Activated CD8-positive, alpha-beta memory T cell treated with anti-CD3 and anti-CD28 coated beads, Interleukin-2, amount 50 U/mL, for 4 hours (primary cell): ENCODE data around the gene FZD10.

Experiments used
- DNase-seq: peaks from one replicate; pipeline ENCODE4 v3.0.0-alpha.2; 2020

Gene FZD10

DNA sequence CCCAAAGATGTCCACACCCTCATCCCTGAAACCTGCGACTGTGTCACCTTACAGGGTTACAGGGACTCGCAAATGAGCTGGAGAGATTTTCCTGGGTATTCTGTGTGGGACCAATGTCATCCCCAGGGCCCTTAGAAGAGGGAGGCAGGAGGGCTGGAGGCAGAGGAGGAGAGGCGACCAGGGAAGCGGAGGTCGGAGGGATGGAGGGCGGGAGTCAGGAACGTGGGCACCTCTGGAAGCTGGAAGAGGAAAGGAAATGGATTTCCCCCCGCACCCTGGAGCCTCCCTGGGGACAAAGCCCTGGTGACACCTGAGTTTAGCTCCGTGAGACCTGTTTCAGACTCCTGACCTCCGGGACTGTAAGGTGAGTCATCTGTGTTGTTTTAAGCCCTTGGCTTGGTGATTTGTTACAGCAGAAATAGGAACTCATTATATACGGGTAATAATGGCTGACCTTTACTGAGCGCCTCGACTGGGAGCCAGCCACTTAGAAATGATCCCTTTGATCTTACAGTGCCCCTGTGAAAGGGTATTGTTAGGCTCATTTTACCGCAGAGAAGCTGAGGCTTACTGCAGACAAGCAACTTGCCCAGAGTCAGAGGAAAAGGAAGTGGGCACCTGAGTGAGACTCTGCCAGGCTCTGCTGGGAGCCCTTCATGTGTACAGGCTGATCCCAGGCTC lies 29.3 kb upstream of the FZD10 start:
- DNase-seq: no peak

GRCh38 chr12:130133851-130134562 lies 28.3 kb upstream of the FZD10 start:
- DNase-seq: no peak

DNA sequence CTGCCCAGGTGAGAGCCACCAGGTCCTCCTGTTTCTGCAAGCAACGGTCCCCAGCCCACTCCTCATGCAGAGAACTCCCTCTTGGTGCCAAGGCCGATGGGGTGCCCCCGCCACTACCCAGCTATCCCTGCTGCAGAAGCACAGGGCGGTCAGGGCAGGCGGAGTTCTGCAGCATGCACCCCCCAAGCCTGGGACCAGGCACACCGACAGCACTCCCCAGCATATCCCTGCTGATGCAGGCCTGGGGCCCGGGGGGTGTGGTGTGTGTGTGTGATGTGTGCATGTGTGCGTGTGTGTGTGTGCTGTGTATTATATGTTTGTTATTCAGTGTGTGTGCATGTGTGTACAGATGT lies 27.7 kb upstream of the FZD10 start:
- no peak for DNase-seq

DNA sequence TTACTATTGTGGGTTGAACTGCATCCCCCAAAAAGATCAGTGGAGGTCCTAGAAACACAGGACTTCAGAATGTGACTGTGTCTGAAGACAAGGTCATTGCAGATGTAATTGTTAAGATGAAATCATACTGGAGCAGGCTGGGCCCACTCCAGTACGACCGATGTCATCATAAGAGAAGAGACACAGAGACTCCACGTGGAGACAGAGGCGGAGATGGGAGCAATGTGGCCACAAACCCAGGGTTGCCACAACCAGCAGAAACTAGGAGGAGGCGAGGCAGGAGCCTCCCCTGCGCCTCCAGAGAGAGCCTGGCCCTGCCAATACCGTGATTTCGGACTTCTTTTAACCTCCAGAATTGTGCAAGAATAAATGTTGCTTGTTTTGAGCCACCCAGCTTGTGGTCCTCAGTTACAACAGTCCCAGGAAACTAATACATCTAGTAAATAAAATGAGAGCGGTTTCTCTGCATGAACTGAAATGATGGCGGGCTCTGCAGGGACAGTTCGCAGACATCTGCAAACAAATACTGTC lies 25.7 kb upstream of the FZD10 start:
- DNase-seq: no peak

DNA sequence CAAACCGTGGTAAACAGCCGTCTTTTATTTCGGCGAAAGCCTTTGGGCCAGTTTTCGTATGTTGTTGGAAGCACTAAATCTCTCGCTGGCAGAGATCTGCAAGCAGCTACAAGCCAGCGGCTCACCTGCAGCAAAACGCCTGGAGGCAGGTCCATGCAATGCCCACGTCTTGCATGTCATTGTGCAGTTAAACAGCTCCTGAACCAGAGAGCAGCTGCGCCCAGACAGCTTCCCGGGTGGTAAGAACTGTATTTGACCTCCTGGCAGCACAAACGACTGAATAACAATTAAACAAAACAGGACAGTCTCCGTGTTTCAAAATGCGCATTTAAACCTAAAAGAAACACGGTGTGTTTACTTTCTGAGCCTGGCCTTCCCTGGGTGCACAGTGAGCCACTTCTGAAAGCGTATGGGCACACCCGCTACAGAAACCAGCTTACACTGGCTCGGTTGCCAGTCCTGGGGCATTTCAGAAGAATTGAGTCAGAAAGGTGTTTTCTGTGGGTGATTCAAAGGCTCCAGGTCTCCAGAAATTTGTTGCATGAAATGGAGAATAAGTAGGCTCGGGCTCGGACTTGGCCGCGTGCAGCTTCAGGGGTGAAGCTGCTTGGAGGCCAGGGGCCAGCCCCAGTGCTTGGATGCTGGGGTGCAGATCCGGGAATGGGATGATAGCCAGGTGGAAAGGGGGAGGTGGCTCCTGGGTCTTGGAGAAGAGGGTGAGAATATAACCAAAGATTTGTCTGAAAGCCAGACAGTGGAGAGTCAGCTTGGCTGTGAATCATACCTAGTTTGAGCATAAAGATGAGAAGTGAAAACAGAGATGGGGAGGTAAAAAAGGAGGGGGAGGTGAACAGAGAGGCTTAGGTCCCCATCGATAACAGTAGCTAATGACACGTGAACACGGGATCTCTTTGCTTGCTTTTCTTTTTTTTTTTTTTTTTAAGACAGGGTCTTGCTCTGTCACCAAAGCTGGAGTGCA lies 24.9 kb upstream of the FZD10 start:
- DNase-seq: no peak

- DNase-seq: no peak
Measured at GRCh38 chr12:130138478-130138877, 23.8 kb upstream of the FZD10 start.

- no peak for DNase-seq
Measured at GRCh38 chr12:130139567-130140421, 22.5 kb upstream of the FZD10 start.

DNA sequence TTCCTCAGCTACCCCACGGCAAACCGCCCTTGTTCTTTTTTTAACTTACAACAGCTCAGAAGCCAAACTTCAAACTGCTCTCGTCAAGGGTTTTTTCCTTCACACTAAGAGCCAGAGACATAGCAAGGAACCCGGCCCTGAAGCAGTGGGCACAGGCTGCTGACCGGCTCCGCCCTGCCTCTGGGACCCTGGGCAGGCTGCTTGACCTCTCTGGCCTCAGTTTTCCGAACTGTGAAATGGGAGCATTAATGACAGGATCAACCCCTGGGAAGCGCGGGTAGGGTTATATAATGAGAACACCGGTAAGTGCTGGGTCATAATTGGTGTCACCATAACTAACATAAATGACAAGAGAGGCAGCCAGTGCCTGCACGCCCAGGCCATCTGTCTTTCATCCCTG lies 21.2 kb upstream of the FZD10 start:
- no peak for DNase-seq

DNA sequence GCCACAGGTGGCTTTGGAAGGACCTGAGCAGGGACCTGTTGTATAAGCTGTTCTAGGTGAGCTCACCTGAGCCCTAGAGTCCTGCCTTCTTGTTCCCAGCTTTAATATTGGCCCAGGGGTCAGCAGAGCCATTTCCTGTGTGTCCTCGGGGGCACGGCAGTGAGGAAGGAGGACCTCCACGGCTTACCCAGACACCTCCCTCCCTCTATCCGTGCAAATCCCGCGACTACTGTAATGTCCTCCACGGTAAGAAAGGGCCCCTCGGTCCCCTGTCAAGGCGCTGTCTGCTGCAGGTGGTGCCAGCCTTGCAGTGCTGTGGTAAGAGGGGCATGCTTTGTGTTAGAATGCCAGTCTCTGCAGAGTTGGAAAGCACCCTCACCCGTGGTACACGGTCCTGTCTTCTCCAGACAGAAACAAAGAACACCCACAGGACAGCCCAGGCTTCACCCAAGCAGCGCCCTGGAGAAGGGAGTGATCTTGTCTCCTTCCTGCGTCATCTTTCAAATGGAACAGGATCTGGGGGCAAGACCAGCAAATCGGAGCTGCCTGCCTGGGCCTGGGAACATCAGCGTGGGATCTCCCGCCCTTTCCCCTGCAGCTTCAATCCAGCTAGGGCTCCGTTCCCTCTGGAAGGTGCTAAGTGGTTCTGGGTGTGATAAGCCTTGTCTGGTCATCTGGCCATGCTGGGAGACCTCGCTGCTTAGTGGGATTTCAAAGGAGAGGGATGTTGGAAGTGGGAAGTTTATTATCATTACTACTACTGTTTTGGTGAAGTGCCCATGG lies 20.2 kb upstream of the FZD10 start:
- no peak for DNase-seq

DNA sequence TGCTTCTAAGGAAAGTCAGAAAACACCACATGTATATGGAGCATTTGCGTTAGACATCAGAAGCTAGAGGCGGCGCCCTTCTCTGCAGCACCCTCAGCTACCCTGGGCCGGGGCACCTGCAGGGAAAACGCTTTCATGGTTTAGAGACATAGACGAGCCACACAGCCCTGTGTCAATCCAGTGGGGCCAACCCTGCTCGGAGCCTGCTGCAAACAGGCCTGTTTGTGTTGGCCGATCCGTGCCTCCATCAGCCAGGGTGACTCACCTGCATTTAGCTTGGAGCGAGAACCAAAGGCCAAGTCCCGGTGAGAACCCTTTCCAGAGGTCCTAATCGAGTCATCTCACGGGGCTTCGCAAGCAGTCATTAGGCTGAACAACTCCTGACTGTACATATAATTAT lies 19.5 kb upstream of the FZD10 start:
- no peak for DNase-seq

DNA sequence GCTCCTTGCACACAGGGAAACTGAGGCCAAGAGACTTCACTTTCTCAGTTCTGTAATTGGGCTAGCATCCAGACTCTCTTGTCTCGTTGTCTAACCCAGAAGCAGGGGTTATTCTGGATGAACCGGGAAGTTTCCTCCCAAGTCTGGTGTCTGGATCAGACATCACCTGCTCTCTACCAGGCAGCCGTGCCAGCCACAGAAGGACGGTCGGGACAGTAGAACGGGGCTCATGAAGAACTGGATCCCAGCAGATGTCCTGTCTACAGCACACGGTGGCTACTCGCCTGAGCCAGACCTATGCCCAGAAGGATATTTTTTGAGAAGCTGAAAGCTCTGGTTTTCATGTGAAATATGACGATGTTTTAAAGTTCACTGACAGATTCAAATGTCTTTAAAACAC lies 19.1 kb upstream of the FZD10 start:
- DNase-seq: no peak

DNA sequence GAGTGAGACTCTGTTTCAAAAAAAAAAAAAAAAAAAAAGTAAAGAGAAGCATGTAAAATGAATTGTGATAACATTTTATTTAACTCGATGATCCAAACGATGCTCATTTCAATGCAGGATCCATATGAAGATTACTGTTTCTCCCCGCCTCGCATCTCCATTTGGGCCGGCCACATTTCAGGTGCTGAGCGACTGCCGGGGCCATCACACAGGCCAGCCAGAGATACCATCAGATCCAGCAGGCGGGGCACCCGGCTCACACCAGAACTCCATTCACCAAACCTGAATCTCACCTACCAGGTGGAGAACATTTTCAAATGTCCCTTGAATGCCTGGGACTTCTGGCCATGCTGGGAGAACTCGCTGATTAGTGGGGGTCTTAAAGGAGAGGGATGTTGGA lies 18.0 kb upstream of the FZD10 start:
- no peak for DNase-seq

- no peak for DNase-seq
Measured at GRCh38 chr12:130145731-130146130, 16.5 kb upstream of the FZD10 start.

- no peak for DNase-seq
Measured at GRCh38 chr12:130146176-130146931, 15.9 kb upstream of the FZD10 start.

DNA sequence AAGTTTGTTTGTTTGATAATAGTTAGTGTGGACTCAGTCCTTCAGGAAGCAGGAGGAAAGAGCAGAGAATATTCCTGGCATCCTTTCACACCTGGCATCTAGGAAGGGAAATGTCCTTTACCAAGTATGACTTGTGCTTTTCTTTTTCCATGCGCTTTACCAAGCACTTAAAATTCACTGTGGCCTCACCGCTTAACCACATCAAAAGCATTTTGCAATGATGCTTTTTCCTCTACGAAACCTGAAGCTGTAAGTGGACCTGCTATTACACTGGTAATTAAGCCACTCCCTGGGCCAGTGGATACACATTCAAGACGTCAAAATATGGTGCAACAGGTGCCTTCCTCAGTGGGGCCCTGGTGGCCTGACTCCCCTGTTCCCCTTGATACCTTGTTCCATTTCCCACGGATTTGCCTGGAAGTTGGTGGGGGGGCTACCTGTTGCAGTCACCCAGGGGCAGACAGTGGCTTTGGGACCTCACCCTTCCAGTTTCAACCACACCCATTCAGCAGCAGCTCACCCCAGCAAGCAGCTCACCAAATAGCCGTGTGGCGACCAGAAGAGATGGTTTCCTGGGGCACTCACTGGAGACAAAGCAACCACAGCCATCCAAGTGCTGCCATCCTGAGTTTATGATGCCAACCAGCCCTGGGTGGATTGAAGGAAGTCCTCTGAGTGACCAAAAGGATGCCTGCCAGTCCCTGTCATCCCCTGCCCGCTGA lies 14.2 kb upstream of the FZD10 start:
- no peak for DNase-seq

GRCh38 chr12:130151846-130152245 lies 10.4 kb upstream of the FZD10 start:
- DNase-seq: no peak

- no peak for DNase-seq
Measured at GRCh38 chr12:130152386-130152785, 9.9 kb upstream of the FZD10 start.

GRCh38 chr12:130153803-130154202 lies 8.5 kb upstream of the FZD10 start:
- no peak for DNase-seq

- no peak for DNase-seq
Measured at GRCh38 chr12:130154276-130155070, 7.8 kb upstream of the FZD10 start.
